HTERT RPE-1 (cell line): ENCODE measurements around the gene DCLK1.
"Not testable (repeated sequence)": the region's sequence is repeated elsewhere in the genome, so short reads cannot be mapped to it uniquely, and the experiment has no call there.

Experiments
- in situ Hi-C: fragments of 300-500 bp; cut with MboI; formaldehyde crosslinking; loops from 4 replicates; pipeline ENCODE4 v1.14.3; 2020; ENCODE audit warnings: low sequenced_read_pairs

DCLK1 gene

GRCh38 chr13:36132376-36132775 lies 1.2 kb upstream of the DCLK1 start:
- in situ Hi-C loops = no loop called here

- in situ Hi-C loops = no loop called here
Measured at GRCh38 chr13:36131931-36132297, 732 bp upstream of the DCLK1 start.

GRCh38 chr13:36130552-36131221 lies 495 bp downstream of the DCLK1 start:
- in situ Hi-C loops = no loop called here

- in situ Hi-C loops = no loop called here
Measured at GRCh38 chr13:36130193-36130551, 1.0 kb downstream of the DCLK1 start.

GRCh38 chr13:36129539-36129938 lies 1.6 kb downstream of the DCLK1 start:
- in situ Hi-C loops = no loop called here

- in situ Hi-C loops = no loop called here
Measured at GRCh38 chr13:36126491-36126890, 4.7 kb downstream of the DCLK1 start.

- in situ Hi-C loops = no loop called here
Measured at GRCh38 chr13:36125841-36126240, 5.3 kb downstream of the DCLK1 start.

GRCh38 chr13:36124236-36124822 lies 6.9 kb downstream of the DCLK1 start:
- in situ Hi-C loops = no loop called here

DNA sequence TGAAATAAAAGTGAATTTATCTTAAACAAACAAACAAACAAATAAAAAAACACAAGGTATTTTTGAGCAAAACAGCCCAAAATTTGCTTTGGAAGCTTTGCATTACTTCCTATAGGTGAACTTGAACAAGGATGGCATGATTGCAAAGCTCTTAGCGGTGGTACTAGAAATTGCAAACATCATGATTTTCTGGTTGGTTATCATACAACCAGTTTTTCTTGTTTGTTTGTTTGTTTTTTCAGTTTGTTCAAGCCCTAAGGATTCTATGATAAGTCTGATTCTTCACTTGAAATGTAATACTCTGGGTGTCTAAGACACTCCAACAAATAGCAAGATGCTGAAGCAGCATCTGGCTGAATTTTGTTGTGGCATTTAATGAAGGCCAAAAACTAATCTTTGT lies 15.9 kb downstream of the DCLK1 start:
- in situ Hi-C loops = no loop called here

- in situ Hi-C loops = no loop called here
Measured at GRCh38 chr13:36114233-36114632, 16.9 kb downstream of the DCLK1 start.

- in situ Hi-C loops = no loop called here
Measured at GRCh38 chr13:36108954-36109353, 22.2 kb downstream of the DCLK1 start.

DNA sequence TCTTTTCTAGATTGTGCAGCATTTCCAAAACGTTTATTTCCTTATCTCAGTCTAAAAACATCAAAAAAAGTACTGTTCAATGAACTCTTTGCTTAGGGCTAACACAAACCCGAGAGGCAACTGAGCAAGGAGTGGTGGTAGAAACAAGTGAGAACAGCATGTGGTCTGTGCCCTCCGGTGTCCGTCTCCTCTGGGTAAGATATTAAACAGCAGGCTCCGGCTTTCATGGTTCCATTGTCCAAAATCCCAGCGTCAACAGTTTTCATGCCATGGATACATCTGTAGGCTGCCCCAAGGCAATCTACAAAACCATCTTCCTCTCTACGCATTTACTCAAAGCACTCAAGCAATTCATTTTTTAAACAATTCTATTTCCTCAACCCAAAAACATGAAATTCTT lies 22.8 kb downstream of the DCLK1 start:
- in situ Hi-C loops = no loop called here

DNA sequence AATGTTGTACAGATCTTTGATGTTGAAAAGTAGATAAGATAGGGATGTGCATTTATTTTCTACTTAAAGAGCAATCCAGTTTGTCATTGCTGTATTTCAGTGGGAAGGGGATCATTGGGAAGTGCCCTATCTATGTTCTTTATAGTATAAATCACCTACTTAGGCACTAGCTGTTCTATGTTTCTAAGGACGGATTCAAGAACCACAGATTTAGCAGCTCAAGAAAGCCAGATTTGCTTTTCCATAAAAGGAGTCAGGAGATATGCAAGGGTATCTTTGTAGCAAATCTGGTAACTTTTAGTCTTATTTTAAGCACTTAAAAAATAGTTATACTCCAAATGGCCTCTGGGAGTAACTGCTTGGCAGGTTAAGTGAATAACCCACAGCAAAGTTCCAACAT lies 23.7 kb downstream of the DCLK1 start:
- in situ Hi-C loops = no loop called here

- in situ Hi-C loops = no loop called here
Measured at GRCh38 chr13:36105726-36106125, 25.5 kb downstream of the DCLK1 start.

DNA sequence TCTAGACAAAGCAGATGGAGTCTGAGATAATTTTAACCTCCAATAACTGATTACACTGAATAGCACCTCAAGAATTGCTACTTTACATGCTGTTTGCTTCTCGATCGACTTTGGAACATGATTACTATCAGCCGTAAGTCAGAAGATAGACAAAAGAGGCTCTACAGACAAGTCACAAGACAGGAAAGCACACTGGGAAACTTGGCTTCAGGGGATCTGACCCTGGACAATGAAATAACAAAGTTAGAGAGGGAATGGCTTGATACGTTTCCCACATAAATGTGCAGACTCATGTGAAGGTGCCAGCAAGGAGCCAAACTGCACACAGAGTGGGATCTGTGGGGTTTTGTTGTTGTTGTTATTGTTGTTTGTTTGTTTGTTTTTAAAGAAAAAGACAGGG lies 28.5 kb downstream of the DCLK1 start:
- in situ Hi-C loops = no loop called here

DNA sequence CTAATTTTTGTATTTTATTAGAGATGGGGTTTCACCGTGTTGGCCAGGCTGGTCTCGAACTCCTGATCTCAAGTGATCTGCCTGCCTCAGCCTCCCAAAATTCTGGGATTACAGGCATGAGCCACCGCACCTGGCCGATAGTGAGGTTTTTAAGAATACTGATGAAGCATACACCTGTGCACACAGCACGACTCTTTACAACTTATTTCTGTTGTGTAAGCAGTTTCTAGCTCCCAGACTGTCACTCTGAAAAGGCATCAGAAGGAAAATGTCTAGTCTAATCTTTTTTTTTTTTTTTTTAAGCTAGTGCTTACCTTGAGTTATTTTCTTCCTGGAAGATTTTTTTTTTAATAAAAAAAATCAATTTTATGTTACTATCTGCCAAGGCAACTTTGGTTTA lies 29.3 kb downstream of the DCLK1 start:
- in situ Hi-C loops = not testable (repeated sequence)

DNA sequence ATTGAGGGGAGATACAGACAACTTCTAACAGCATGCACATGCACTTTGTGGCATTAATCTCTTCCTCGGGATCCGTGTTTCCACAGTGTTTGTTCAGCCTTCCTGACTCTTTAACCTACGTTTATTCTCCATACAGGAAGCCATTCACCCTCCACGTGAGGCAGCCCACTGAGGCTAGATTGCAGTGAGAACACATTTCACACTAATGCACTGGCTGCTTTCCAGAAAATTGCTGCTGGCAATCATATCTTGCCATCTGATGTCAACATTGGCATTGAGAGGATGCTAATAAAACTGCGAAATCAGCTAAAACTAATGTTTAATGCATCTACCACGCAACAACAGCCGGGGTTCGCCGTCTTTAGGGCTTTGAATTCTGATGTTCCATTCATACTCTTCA lies 30.0 kb downstream of the DCLK1 start:
- in situ Hi-C loops = no loop called here

DNA sequence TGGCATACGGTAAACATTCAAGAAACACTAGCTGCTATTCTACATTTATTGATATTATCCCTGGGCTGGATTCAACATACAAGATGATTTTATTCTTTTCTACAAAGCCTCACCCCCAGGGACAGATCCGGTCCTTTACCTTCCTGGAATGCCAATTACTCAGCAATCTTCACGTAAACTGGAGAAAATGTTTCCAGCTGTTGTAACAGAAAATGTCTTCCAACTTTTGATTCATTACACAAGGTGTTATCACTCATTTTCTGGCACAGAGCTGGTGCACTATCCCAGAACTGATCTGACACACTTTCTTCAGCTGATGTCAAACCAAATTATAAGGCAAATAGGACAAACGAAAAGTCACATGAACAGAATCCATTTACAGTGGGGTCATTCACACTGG lies 33.1 kb downstream of the DCLK1 start:
- in situ Hi-C loops = no loop called here

- in situ Hi-C loops = no loop called here
Measured at GRCh38 chr13:36096461-36097416, 34.4 kb downstream of the DCLK1 start.

DNA sequence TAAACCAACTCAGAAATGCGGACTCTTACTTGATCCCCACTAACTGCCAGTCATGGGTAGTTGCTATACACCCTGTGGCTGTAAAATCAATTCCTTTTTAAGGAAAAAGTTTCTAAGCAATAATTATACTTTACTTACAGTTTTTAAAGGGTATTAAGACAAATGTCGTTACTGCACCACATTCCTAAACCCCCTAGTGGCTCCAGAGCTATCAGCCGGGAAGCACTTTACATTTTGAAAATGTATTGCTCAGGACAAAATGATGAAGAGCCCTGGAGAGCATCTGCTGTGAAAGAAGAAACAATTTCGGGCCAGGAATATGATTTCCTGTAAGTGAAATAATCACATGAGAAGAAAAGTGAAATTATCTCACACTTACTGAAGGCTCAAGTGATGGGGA lies 36.7 kb downstream of the DCLK1 start:
- in situ Hi-C loops = no loop called here

DNA sequence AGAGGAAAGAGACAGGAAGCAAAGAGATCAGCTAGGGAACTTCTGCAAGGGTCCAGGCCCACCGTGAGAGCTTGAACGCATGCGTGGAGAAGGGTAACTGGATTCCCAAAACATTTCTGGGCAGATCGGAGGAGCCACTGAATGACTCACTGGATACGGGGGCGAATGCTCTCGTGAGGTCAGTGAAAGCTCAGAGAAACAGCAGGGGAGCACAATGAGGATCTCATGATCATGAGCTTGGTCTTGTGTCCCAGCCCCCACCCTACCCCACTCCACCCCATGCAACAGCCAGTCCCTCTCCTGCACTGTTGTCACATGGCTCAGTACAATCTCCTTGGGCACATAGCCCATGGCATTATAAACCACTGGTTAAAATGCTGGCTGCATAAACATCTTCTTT lies 40.6 kb downstream of the DCLK1 start:
- in situ Hi-C loops = no loop called here

DNA sequence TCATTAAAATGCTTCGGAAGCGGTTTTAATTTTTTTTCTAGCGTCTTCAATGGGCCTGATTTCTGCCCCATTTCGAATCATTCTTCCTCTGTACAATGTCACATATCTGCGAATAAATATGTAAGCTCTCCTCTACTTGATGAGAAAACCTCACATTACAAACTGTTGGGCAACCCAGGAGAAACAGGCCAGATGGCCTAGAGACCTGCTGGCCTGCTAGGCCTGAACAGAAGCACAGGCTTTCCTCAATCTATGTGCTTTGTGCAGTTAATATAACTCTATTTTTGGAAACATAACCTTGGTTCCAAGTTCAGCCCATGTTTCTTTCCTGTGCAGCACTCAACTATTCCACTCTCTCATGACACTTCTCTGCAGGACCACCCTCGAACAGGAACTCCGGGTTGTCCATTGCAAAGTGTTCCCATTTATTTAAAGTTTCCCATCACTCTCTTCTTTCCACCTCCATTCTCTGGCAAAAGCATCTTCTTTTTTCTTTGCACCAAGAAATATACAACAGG lies 42.0 kb downstream of the DCLK1 start:
- in situ Hi-C loops = no loop called here
